ENCODE results near the gene SHCBP1.
"Not testable (repeated sequence)": the region's sequence is repeated elsewhere in the genome, so short reads cannot be mapped to it uniquely, and the experiment has no call there.

- not testable (repeated sequence) for TF ChIP-seq POLR2AphosphoS5 (IDR thresholded peaks at IDR 0.05; ENCODE audit: low read depth); CTCF (conservative IDR thresholded peaks at IDR 0.05; ENCODE audit: low read depth in 2 of 2); EZH2 (IDR thresholded peaks at IDR 0.05; ENCODE audit: low read depth, unreplicated experiment); ZNF462 (CRISPR knock-in tag; IDR thresholded peaks at IDR 0.05); EZH2phosphoT487 (IDR thresholded peaks at IDR 0.05; ENCODE audit: unreplicated experiment)
These were observed 5.5 kb upstream of the SHCBP1 start for GRCh38 chr16:46626681-46627080.
